OCI-LY3 (cell line): ENCODE data around the gene SPEN.

Experiments
- H2AFZ ChIP-seq: fragments of 200-600, 300-600 bp; shearing (Covaris generic); 2 replicates; pipeline ENCODE4 v1.6.0; 2014; ENCODE audit warnings: antibody characterized with exemption, low read depth, low read length
- H3K27ac ChIP-seq: fragments of 200-600, 300-600 bp; sonication (generic); 2 replicates; pipeline ENCODE4 v1.5.1; 2014; ENCODE audit warnings: mild to moderate bottlenecking, low read length, moderate library complexity, mixed read lengths
- H3K27me3 ChIP-seq: fragments of 200-600, 300-600 bp; sonication (generic); 2 replicates; pipeline ENCODE4 v1.6.1; 2014; ENCODE audit warnings: low read depth, low read length, mixed read lengths
- H3K36me3 ChIP-seq: fragments of 200-600, 300-600 bp; sonication (generic); replicated peaks from 2 replicates; pipeline ENCODE3; 2014; ENCODE audit warnings: low read depth, low read length, mixed read lengths
- H3K4me1 ChIP-seq: fragments of 300-600, 200-600 bp; sonication (generic); 2 replicates; pipeline ENCODE4 v1.6.1; 2014; ENCODE audit warnings: low read length, mixed read lengths
- H3K4me2 ChIP-seq: fragments of 200-600, 300-600 bp; sonication (generic); 2 replicates; pipeline ENCODE4 v1.6.1; 2014; ENCODE audit warnings: low read length, mixed read lengths
- H3K4me3 ChIP-seq: fragments of 300-600, 200-600 bp; sonication (generic); 2 replicates; pipeline ENCODE4 v1.5.1; 2014; ENCODE audit warnings: antibody characterized with exemption, mild to moderate bottlenecking, low read length, moderate library complexity
- H3K79me2 ChIP-seq: fragments of 300-600, 200-600 bp; shearing (Covaris generic); 2 replicates; pipeline ENCODE4 v1.6.1; 2014; ENCODE audit warnings: mild to moderate bottlenecking, low read length, mixed read lengths
- H3K9ac ChIP-seq: fragments of 300-600, 200-600 bp; shearing (Covaris generic); 2 replicates; pipeline ENCODE4 v1.6.0; 2014; ENCODE audit warnings: mild to moderate bottlenecking, low read length, moderate library complexity
- H3K9me3 ChIP-seq: fragments of 200-600, 300-600 bp; shearing (Covaris generic); 2 replicates; pipeline ENCODE4 v1.6.1; 2014; ENCODE audit warnings: low read length, mixed read lengths; ENCODE audit not compliant: insufficient read depth
- H4K20me1 ChIP-seq: fragments of 200-600, 300-600 bp; sonication (generic); 2 replicates; pipeline ENCODE4 v1.6.1; 2016; ENCODE audit warnings: low read length, mixed read lengths; ENCODE audit not compliant: insufficient read depth
- CTCF ChIP-seq: fragments of 200-600, 300-600 bp; sonication (generic); IDR thresholded peaks from 2 replicates; pipeline ENCODE4 v1.5.1; 2014; ENCODE audit warnings: antibody characterized with exemption, low read length, low read depth
- EZH2phosphoT487 ChIP-seq: fragments of 200-600 bp; shearing (Covaris generic); IDR thresholded peaks from 2 replicates; pipeline ENCODE4 v1.6.1; 2018; ENCODE audit warnings: antibody characterized with exemption, mixed run types, low read depth

Gene SPEN

GRCh38 chr1:15931401-15931800 is 83.9 kb downstream of the SPEN start:
- Histone ChIP-seq H2AFZ (no peak overlapping the region), H3K4me2 (no peak overlapping the region), H3K79me2 (no peaks in the 10 kb centered on the region), H3K36me3 (peaks cover 14% of the 10 kb centered on the region), H3K4me1 (no peaks in the 10 kb centered on the region), H4K20me1 (no peaks in the 10 kb centered on the region), H3K27me3 (no peaks in the 10 kb centered on the region), H3K9me3 (no peaks in the 10 kb centered on the region), H3K4me3 (no peak overlapping the region), H3K9ac (no peak overlapping the region), H3K27ac (no peak overlapping the region)
- TF ChIP-seq EZH2phosphoT487 (no peak), CTCF (no peak)

GRCh38 chr1:15931884-15932283 is 84.4 kb downstream of the SPEN start:
- Histone ChIP-seq H3K4me1 (no peaks in the 10 kb centered on the region), H3K27ac (no peak overlapping the region), H3K36me3 (peaks cover 14% of the 10 kb centered on the region), H2AFZ (no peak overlapping the region), H3K79me2 (no peaks in the 10 kb centered on the region), H3K9ac (no peak overlapping the region), H3K4me3 (no peak overlapping the region), H3K27me3 (no peaks in the 10 kb centered on the region), H4K20me1 (no peaks in the 10 kb centered on the region), H3K9me3 (no peaks in the 10 kb centered on the region), H3K4me2 (no peak overlapping the region)
- no peak for TF ChIP-seq EZH2phosphoT487
- TF ChIP-seq CTCF = no peak

DNA sequence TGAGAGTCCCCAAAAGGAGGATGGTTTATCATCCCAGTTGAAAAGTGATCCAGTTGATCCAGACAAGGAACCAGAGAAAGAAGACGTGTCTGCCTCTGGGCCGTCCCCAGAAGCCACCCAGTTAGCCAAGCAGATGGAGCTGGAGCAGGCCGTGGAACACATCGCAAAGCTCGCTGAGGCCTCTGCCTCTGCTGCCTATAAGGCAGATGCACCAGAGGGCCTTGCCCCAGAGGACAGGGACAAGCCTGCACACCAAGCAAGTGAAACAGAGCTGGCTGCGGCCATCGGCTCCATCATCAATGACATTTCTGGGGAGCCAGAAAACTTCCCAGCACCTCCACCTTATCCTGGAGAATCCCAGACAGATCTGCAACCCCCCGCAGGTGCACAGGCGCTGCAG is 85.1 kb downstream of the SPEN start:
- TF ChIP-seq EZH2phosphoT487 (no peak), CTCF (no peak)
- Histone ChIP-seq H3K4me3 (no peak overlapping the region), H4K20me1 (no peaks in the 10 kb centered on the region), H3K27ac (no peak overlapping the region), H3K27me3 (no peaks in the 10 kb centered on the region), H3K4me2 (no peak overlapping the region), H3K79me2 (no peaks in the 10 kb centered on the region), H3K9me3 (no peaks in the 10 kb centered on the region), H3K9ac (no peak overlapping the region), H3K4me1 (no peaks in the 10 kb centered on the region), H2AFZ (no peak overlapping the region), H3K36me3 (peaks cover 15% of the 10 kb centered on the region)

- H3K9ac ChIP-seq = no peak overlapping the region
- no peak overlapping the region for H3K27ac ChIP-seq
- H3K4me2 ChIP-seq = no peak overlapping the region
- H3K4me3 ChIP-seq = no peak overlapping the region
- H3K9me3 ChIP-seq = no peaks in the 10 kb centered on the region
- TF ChIP-seq CTCF (no peak), EZH2phosphoT487 (no peak)
- H4K20me1 ChIP-seq = no peaks in the 10 kb centered on the region
- H3K27me3 ChIP-seq = no peaks in the 10 kb centered on the region
- H3K79me2 ChIP-seq = no peaks in the 10 kb centered on the region
- H2AFZ ChIP-seq = no peak overlapping the region
- no peaks in the 10 kb centered on the region for H3K4me1 ChIP-seq
- H3K36me3 ChIP-seq = peaks cover 13% of the 10 kb centered on the region
Observed at GRCh38 chr1:15933684-15934083, 86.2 kb downstream of the SPEN start.
